Measurements from ENCODE around the gene ATP2B3. TPM values are rescaled to one million over a fixed set of nuclear protein-coding genes. Genes with fewer than 3 reads are reported as not detected.

The ATP2B3 gene
- total and polyA plus RNA-seq, 10 of the 15 experiments (the other 5 are each of a cell fraction or from before 2014, with no cell fraction given), result 0.01 TPM; not detected in 9

DNA sequence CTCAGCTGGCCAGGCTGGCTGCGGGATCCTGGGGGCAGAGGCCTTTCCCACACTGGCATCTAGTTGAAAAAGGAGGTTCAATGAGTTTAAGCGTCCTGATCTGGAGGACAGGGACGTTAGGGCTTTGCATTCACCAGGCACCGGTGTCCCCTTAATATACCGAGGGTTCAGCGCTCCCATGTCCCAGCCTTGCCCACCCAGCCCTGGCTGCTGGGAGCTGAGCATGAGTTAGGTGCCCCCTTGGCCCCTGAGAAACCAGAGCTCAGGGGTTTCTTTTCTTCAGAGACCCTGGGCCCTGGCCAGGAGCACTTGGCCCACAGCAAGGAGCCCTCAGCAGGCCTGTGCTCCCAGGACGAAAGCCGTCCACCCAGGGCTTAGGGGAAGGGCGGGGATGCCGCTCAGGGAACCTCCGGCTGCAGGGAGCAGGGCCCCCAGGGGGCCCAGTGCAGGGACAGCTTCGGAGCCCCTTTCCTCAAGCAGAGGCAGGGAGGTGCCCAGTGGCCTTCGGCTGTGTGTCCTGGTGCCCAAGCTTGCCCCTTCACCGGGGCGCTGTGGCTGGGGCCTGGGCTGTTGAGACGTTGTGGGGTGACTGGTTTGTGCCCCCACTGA lies 108.7 kb downstream of the ATP2B3 start (continued):
- TF ChIP-seq CREB1 (IDR thresholded peaks at IDR 0.05; ENCODE audit: low read depth) (no peak), RB1 (IDR thresholded peaks at IDR 0.05; ENCODE audit: borderline replicate concordance) (no peak), PAX8 (IDR thresholded peaks at IDR 0.05) (no peak), RFX5 (IDR thresholded peaks at IDR 0.05; ENCODE audit: low read depth, low read length) (no peak)
- TF ChIP-seq, protein P1, sequence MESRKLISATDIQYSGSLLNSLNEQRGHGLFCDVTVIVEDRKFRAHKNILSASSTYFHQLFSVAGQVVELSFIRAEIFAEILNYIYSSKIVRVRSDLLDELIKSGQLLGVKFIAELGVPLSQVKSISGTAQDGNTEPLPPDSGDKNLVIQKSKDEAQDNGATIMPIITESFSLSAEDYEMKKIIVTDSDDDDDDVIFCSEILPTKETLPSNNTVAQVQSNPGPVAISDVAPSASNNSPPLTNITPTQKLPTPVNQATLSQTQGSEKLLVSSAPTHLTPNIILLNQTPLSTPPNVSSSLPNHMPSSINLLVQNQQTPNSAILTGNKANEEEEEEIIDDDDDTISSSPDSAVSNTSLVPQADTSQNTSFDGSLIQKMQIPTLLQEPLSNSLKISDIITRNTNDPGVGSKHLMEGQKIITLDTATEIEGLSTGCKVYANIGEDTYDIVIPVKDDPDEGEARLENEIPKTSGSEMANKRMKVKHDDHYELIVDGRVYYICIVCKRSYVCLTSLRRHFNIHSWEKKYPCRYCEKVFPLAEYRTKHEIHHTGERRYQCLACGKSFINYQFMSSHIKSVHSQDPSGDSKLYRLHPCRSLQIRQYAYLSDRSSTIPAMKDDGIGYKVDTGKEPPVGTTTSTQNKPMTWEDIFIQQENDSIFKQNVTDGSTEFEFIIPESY (IDR thresholded peaks at IDR 0.05), result no peak
- TF ChIP-seq, protein P2, sequence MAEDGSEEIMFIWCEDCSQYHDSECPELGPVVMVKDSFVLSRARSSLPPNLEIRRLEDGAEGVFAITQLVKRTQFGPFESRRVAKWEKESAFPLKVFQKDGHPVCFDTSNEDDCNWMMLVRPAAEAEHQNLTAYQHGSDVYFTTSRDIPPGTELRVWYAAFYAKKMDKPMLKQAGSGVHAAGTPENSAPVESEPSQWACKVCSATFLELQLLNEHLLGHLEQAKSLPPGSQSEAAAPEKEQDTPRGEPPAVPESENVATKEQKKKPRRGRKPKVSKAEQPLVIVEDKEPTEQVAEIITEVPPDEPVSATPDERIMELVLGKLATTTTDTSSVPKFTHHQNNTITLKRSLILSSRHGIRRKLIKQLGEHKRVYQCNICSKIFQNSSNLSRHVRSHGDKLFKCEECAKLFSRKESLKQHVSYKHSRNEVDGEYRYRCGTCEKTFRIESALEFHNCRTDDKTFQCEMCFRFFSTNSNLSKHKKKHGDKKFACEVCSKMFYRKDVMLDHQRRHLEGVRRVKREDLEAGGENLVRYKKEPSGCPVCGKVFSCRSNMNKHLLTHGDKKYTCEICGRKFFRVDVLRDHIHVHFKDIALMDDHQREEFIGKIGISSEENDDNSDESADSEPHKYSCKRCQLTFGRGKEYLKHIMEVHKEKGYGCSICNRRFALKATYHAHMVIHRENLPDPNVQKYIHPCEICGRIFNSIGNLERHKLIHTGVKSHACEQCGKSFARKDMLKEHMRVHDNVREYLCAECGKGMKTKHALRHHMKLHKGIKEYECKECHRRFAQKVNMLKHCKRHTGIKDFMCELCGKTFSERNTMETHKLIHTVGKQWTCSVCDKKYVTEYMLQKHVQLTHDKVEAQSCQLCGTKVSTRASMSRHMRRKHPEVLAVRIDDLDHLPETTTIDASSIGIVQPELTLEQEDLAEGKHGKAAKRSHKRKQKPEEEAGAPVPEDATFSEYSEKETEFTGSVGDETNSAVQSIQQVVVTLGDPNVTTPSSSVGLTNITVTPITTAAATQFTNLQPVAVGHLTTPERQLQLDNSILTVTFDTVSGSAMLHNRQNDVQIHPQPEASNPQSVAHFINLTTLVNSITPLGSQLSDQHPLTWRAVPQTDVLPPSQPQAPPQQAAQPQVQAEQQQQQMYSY (CRISPR knock-in tag; IDR thresholded peaks at IDR 0.05), result no peak
- TF ChIP-seq, protein P3, sequence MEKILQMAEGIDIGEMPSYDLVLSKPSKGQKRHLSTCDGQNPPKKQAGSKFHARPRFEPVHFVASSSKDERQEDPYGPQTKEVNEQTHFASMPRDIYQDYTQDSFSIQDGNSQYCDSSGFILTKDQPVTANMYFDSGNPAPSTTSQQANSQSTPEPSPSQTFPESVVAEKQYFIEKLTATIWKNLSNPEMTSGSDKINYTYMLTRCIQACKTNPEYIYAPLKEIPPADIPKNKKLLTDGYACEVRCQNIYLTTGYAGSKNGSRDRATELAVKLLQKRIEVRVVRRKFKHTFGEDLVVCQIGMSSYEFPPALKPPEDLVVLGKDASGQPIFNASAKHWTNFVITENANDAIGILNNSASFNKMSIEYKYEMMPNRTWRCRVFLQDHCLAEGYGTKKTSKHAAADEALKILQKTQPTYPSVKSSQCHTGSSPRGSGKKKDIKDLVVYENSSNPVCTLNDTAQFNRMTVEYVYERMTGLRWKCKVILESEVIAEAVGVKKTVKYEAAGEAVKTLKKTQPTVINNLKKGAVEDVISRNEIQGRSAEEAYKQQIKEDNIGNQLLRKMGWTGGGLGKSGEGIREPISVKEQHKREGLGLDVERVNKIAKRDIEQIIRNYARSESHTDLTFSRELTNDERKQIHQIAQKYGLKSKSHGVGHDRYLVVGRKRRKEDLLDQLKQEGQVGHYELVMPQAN (conservative IDR thresholded peaks at IDR 0.05), result no peak

All from GM12878 (cell line).